Stimulated activated CD8-positive, alpha-beta memory T cell treated with anti-CD3 and anti-CD28 coated beads, Interleukin-7, amount 100 ng/mL, for 4 hours (primary cell): ENCODE measurements around the gene DOCK2.

Experiments
- DNase-seq, 2 donors: peaks; one replicate each; pipeline ENCODE4 v3.0.0-alpha.2; 2020; ENCODE audit warnings: low read depth in 2 of 2

DOCK2 gene

GRCh38 chr5:169861934-169862333 is 224.9 kb downstream of the DOCK2 start:
- no peak for DNase-seq

GRCh38 chr5:169862391-169862811 is 225.3 kb downstream of the DOCK2 start:
- no peak for DNase-seq

GRCh38 chr5:169864483-169864882 is 227.4 kb downstream of the DOCK2 start:
- no peak for DNase-seq

GRCh38 chr5:169867347-169867746 is 230.3 kb downstream of the DOCK2 start:
- no peak for DNase-seq

GRCh38 chr5:169869066-169869465 is 232.0 kb downstream of the DOCK2 start:
- DNase-seq = no peak

DNA sequence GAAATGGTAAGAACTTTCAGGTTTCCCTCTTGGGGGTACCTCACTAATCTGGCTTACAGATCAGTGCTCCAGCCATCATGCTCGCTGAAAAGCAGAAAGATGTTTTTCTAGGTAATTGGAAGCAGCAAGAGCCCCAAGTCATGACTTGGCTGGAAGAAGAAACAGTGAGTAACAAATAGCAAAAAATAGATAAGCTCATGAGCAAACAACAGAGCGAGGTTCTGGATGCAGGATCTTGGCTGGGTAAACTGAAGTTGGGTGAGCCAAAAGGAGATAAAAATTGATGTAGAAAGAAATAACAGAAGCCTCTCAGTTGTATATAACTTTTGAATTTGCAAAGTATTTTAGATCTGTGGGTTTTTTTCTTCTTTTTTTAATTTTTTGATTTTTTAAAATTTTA is 233.1 kb downstream of the DOCK2 start:
- no peak for DNase-seq

- no peak for DNase-seq
Observed at GRCh38 chr5:169871826-169872490, 234.9 kb downstream of the DOCK2 start.

DNA sequence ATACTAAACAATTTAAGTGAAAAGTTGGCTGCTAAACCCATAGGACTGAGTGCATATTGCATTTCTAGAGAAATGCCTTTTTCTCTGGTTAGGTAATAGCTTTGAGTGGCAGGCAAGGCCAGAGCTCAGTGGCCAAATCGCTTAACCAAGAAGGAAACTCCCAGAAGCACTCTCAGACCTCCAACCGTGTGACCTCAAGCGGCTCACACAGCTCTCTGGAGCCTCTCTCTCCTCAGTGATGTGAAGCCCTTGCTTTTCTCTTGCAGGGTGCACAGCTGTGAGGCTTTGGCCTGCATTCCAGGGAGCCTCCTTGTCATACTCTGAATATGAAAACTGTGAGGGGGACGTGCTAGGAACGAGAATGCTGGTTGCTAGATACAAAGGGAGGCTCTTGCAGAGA is 236.6 kb downstream of the DOCK2 start:
- DNase-seq = no peak

DNA sequence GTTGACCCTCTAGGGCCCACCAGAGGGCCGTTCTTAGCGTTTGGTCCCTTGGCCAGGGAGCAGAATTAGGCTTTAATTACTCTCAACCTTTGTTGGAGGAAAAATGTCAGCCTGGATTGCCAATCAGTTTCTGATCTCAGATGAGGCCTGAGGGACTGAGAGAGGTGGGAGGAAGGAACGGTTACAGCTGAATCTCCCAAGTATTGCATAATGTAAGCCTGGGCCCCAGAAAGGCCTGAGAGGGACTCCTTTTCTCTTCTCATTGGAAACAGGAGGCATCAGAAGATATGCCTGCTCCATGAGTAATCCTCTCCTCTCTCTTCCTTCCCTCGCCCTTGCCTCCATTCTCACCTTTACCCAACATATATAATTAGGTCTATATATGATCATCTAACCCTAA is 237.5 kb downstream of the DOCK2 start:
- DNase-seq = no peak

DNA sequence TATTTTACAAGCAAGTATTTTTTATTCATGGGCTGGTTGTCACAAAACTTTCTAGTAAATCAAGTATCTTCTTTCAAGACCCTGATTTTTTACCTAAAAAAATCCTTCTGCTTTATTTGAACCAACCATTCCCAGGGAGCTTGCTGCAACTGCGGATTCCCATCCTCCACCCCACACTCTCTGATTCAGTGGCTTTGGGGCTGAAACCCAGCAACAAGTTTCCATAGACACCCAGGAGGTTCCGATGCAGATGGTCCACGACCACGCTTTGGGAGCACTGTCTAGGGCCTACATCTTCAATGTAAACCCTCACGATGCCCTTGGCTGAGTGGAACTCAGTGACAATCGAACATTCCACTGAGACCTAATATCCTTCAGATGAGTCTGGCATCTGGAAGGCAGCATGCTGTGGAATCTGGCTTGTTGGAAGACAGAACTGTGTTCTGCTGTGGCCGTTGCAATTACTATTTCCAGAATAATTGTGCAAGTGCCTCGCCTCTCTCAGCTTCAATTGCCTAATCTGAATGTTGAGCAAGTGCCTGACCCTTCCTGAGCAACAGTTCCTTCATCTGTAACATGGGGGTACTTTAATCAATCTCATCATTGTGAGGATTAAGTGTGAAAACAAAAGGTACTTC is 238.1 kb downstream of the DOCK2 start:
- DNase-seq = no peak

DNA sequence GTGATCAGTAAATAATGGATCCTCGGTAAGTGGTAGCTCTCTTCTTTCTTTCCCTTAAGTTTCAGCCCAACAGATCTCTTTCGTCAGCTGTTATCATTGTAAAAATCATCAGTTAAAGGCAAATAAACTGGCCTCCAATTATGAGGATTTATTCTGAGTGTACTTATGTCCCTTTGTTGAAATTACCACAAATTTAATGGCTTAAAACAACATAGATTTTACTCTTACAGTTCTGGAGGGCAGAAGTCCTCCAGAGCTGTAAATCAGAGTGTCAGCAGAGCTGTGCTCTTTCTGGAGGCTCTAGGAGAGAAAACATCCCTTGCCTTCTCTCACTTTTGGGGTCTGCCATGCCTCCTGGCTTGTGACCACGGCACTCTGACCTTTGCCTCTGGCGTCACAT is 238.7 kb downstream of the DOCK2 start:
- no peak for DNase-seq

GRCh38 chr5:169876386-169876785 is 239.3 kb downstream of the DOCK2 start:
- DNase-seq = no peak

GRCh38 chr5:169880012-169880663 is 243.1 kb downstream of the DOCK2 start:
- DNase-seq = no peak

- DNase-seq = no peak
Observed at GRCh38 chr5:169880785-169881184, 243.7 kb downstream of the DOCK2 start.

- no peak for DNase-seq
Observed at GRCh38 chr5:169881702-169882303, 244.7 kb downstream of the DOCK2 start.

GRCh38 chr5:169886033-169886432 is 249.0 kb downstream of the DOCK2 start:
- DNase-seq = no peak

DNA sequence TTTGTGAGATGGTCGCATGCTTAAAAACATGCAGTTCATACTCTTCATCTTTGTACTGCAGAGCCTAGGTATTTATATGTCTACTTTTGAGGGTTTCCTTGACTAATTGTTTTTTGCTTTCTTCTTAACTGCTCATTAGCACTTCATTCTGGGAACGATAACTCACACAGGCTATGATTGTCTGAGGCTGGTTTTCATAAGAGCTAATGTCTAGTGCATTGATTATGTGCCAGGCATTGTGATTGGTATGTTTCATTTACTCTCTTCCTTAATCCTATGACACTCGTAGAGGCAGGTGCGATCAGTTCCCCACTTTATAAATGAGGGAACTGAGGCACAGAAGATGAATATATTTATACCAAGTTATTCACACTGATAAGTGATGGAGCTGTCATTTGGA is 249.6 kb downstream of the DOCK2 start:
- no peak for DNase-seq

DNA sequence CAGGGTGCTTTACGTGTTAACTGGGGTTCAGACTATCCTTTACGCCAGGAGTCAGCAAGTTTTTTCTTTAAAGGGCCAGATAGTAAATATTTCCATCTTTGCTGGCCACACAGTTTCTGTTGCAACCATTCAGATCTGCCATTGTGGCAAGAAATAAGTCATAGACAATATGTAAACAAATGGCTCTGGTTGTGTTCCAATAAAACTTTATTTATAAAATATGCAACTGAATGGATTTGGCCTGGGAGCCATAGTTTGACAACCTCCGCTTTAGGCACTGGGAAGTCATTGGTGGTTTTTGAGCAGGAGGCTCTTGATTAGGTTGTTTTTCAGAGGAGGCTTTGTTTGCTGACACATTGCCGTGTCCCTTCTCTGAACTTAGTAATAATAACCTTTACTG is 252.5 kb downstream of the DOCK2 start:
- no peak for DNase-seq

DNA sequence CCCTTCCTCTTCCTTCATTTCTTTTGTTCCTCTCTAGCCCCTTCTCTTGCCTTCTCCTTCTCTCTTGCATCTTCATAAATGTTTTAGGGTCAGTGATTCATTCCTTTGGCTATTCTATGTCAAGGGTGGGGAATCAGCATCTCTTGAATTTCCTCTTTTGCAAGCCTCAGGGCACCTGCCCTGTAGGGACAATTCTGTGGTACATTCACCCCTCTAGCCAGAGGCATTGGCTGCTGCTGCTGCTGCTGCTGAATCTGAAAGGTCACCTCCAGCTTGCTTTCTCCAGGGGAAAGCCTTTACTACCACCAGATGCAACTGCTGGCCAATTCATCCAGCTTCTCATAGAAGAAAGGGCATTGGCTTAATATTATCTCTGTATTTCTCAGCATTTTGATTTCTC is 255.9 kb downstream of the DOCK2 start:
- DNase-seq = no peak

DNA sequence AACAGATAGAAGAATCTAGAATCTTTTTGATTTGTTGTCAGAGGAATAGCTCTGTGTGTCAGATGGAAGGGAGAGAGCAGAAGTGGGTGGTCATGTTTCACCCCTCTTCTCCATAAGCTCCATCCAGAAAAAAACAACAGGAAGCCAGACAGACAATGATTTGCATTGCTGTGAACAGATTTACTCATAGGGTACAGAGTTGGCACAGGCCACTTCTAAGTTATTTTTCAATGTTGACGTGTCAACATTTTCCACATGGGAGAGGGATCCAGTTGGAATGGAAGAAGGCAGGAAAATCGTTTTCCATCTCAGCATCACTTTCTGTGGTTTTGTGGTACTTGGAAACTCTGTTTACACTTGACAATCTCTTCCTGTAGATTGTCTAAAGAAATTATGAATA is 256.5 kb downstream of the DOCK2 start:
- no peak for DNase-seq

DNA sequence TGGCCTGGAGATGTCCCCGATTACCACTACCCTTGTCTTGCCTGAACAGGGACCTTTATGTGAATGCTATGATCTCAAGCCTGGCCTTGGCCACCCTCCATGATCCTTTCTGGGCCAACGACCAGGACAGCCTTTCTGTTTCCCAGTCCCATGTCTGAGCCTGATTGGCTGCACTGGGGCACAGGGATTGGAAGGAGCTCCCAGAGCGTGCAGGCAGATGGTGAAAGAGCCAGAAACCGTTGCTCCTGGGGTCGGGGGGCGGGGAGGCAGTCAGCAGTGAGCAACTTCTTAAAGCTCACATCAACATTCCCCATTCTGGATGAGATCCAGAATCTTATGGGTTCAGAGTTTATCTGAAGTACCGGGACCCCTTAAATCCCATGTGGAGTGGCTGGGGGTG is 258.9 kb downstream of the DOCK2 start:
- no peak for DNase-seq

GRCh38 chr5:169897481-169897880 is 260.4 kb downstream of the DOCK2 start:
- DNase-seq = no peak

DNA sequence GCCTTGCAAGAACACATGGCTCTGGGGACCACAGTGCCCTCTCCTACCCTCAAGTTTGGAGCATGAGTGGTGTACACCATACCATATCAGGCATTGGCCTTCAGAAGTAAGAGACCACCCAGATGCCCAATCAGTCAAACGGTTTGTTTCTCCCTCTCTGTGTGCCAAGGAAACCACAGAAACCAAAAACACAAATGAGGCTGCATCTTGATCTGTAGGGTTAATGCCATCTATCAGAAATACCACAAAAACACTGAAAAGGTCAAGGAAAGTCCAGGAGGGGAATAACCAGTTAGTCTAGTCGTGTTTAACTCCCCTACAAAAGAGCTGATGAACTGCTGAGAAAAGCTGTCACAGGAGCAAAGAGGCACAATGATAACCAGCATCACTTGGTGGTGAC is 264.8 kb downstream of the DOCK2 start:
- DNase-seq = no peak
